ENCODE results near the gene EFNA5.

- TF ChIP-seq CTCF (IDR thresholded peaks at IDR 0.05) (no peak), POLR2A (IDR thresholded peaks at IDR 0.05) (no peak)
Measured at GRCh38 chr5:107574287-107574686, 96.5 kb downstream of the EFNA5 start.

Data from esophagus squamous epithelium (tissue), 4 donors.